H1 (cell line): ENCODE results near the gene CELF4. TPM values are rescaled to one million over a fixed set of nuclear protein-coding genes. Genes with fewer than 3 reads are reported as not detected.

ENCODE experiments used
- CTCF ChIA-PET: fragments of 300-600 bp; sonication (Branson Sonifier 250); formaldehyde crosslinking; loops from one replicate; lab custom pipeline; 2021; ENCODE audit not compliant: partially characterized antibody; lab: Charles Lee
- POLR2A ChIA-PET: fragments of 300-600 bp; sonication (Branson Sonifier 250); formaldehyde crosslinking; loops from one replicate; lab custom pipeline; 2021; ENCODE audit warnings: inconsistent platforms; ENCODE audit not compliant: partially characterized antibody; lab: Charles Lee
- DNase-seq, 2 experiments: peaks; one replicate each; pipeline versions ENCODE4 v3.0.0 to v3.0.0-alpha.2; 2010 to 2022; ENCODE audit warnings: low spot score in 2 of 2, low read depth in 1 of 2, mixed read lengths in 1 of 2
- FAIRE-seq: peaks from 2 replicates; lab custom pipeline; 2011; peaks lifted over from hg19 to GRCh38; lab: Jason Lieb, UNC
- H2AFZ ChIP-seq: 2 replicates; pipeline ENCODE4 v1.8.1; 2012; ENCODE audit warnings: low read length, inconsistent platforms
- H2AK5ac ChIP-seq: 2 replicates; pipeline ENCODE4 v1.6.1; 2013; ENCODE audit warnings: low read depth, low read length
- H2BK120ac ChIP-seq: replicated peaks from 2 replicates; pipeline ENCODE3; 2013; ENCODE audit warnings: low read depth, low read length, inconsistent platforms
- H2BK12ac ChIP-seq: 2 replicates; pipeline ENCODE4 v1.6.1; 2013; ENCODE audit warnings: low read depth, low read length
- H2BK15ac ChIP-seq: 2 replicates; pipeline ENCODE4 v1.6.1; 2013; ENCODE audit warnings: low read length
- H2BK20ac ChIP-seq: 2 replicates; pipeline ENCODE4 v1.6.1; 2013; ENCODE audit warnings: low read length
- H2BK5ac ChIP-seq: 2 replicates; pipeline ENCODE4 v1.6.1; 2013; ENCODE audit warnings: low read depth, low read length
- H3K14ac ChIP-seq: 2 replicates; pipeline ENCODE4 v1.6.1; 2013; ENCODE audit warnings: inconsistent platforms; ENCODE audit not compliant: insufficient read length
- H3K18ac ChIP-seq: 2 replicates; pipeline ENCODE4 v1.6.1; 2013; ENCODE audit warnings: low read length; ENCODE audit errors: extremely low read depth
- H3K23ac ChIP-seq: 2 replicates; pipeline ENCODE4 v1.6.1; 2013; ENCODE audit warnings: inconsistent platforms; ENCODE audit not compliant: insufficient read length
- H3K23me2 ChIP-seq: 2 replicates; pipeline ENCODE4 v1.6.1; 2013; ENCODE audit warnings: low read depth, low read length
- H3K27ac ChIP-seq: 2 replicates; pipeline ENCODE4 v1.6.1; 2011; ENCODE audit warnings: low read depth, low read length, inconsistent platforms
- H3K27me3 ChIP-seq, 4 experiments: replicated peaks in 1 of 4; 1 replicate in 1 of 4; 2 replicates in 3 of 4; pipeline versions ENCODE4 v1.6.1 to v1.8.1; 2011 to 2013; ENCODE audit warnings: low read length in 3 of 4, mild to moderate bottlenecking in 3 of 4, inconsistent platforms in 2 of 4, mixed read lengths in 2 of 4, moderate library complexity in 1 of 4; ENCODE audit not compliant: control insufficient read depth in 3 of 4, insufficient read depth in 3 of 4; ENCODE audit errors: extremely low read depth in 1 of 4
- H3K36me3 ChIP-seq, 4 experiments: 2 replicates each; pipeline versions ENCODE4 v1.6.1 to v1.8.1; 2011 to 2013; ENCODE audit warnings: mild to moderate bottlenecking in 4 of 4, low read length in 3 of 4, moderate library complexity in 2 of 4, control low read depth in 1 of 4, inconsistent platforms in 1 of 4; ENCODE audit not compliant: insufficient read depth in 4 of 4, control insufficient read depth in 2 of 4
- H3K4ac ChIP-seq: replicated peaks from 2 replicates; pipeline ENCODE3; 2013; ENCODE audit warnings: low read length, low read depth, mixed read lengths, inconsistent platforms; ENCODE audit not compliant: insufficient read length
- H3K4me1 ChIP-seq, 4 experiments: replicated peaks in 1 of 4; 1 replicate in 1 of 4; 2 replicates in 3 of 4; pipeline versions ENCODE4 v1.6.1 to v1.8.1; 2011 to 2013; ENCODE audit warnings: low read length in 3 of 4, inconsistent platforms in 2 of 4, mixed read lengths in 1 of 4; ENCODE audit not compliant: insufficient read depth in 4 of 4, control insufficient read depth in 3 of 4
- H3K4me2 ChIP-seq, 2 experiments: 2 replicates each; pipeline versions ENCODE4 v1.6.1 to v1.8.1; 2011 to 2013; ENCODE audit warnings: low read depth in 2 of 2, low read length in 2 of 2, control low read depth in 1 of 2, inconsistent platforms in 1 of 2, mild to moderate bottlenecking in 1 of 2; ENCODE audit not compliant: insufficient read depth in 1 of 2
- H3K4me3 ChIP-seq, 4 experiments: fragments of 200-600, 300-600 bp in 1 of 4; sonication (generic), shearing (Covaris generic), sonication (Bioruptor Twin) in 1 of 4; 2 replicates each; pipeline versions ENCODE4 v1.5.1 to v1.8.1; 2011 to 2016; ENCODE audit warnings: low read length in 4 of 4, low read depth in 3 of 4, control low read depth in 2 of 4, inconsistent platforms in 2 of 4, mild to moderate bottlenecking in 2 of 4, mixed read lengths in 1 of 4, moderate library complexity in 1 of 4; ENCODE audit not compliant: insufficient read depth in 2 of 4; ENCODE audit errors: extremely low read depth in 1 of 4
- H3K56ac ChIP-seq: replicated peaks from 2 replicates; pipeline ENCODE3; 2013; ENCODE audit warnings: low read depth, mild to moderate bottlenecking, mixed read lengths, low read length, inconsistent platforms; ENCODE audit not compliant: insufficient read length
- H3K79me1 ChIP-seq: 2 replicates; pipeline ENCODE4 v1.6.1; 2013; ENCODE audit warnings: low read depth, low read length, control low read depth
- H3K79me2 ChIP-seq, 2 experiments: 2 replicates each; pipeline versions ENCODE4 v1.6.1 to v1.8.1; 2012 to 2013; ENCODE audit warnings: low read length in 2 of 2, mild to moderate bottlenecking in 2 of 2, inconsistent platforms in 1 of 2; ENCODE audit not compliant: insufficient read depth in 2 of 2, control insufficient read depth in 1 of 2
- H3K9ac ChIP-seq, 4 experiments: replicated peaks in 1 of 4; 1 replicate in 1 of 4; 2 replicates in 3 of 4; pipeline versions ENCODE4 v1.6.1 to v1.8.1; 2011 to 2013; ENCODE audit warnings: low read depth in 3 of 4, low read length in 3 of 4, control low read depth in 2 of 4, mild to moderate bottlenecking in 2 of 4, moderate library complexity in 2 of 4, inconsistent platforms in 1 of 4; ENCODE audit errors: extremely low read depth in 1 of 4
- H3K9me3 ChIP-seq, 2 experiments: 2 replicates each; pipeline versions ENCODE4 v1.6.1 to v1.8.1; 2012 to 2013; ENCODE audit warnings: mild to moderate bottlenecking in 2 of 2, moderate library complexity in 2 of 2, control low read depth in 1 of 2, inconsistent platforms in 1 of 2, low read depth in 1 of 2, low read length in 1 of 2, mixed read lengths in 1 of 2; ENCODE audit not compliant: insufficient read depth in 2 of 2
- H4K20me1 ChIP-seq, 2 experiments: replicated peaks in 1 of 2; 2 replicates each; pipeline versions ENCODE3 to v1.8.1; 2011 to 2013; ENCODE audit warnings: inconsistent platforms in 2 of 2, low read length in 2 of 2, mild to moderate bottlenecking in 1 of 2; ENCODE audit not compliant: insufficient read depth in 2 of 2, control insufficient read depth in 1 of 2
- H4K5ac ChIP-seq: 2 replicates; pipeline ENCODE4 v1.6.1; 2013; ENCODE audit warnings: low read length, low read depth, mixed read lengths, inconsistent platforms; ENCODE audit not compliant: insufficient read length
- H4K8ac ChIP-seq: 2 replicates; pipeline ENCODE4 v1.8.0; 2013; ENCODE audit warnings: mild to moderate bottlenecking, moderate library complexity, low read length, inconsistent platforms; ENCODE audit not compliant: insufficient read depth; ENCODE audit errors: extremely low read depth
- H4K91ac ChIP-seq: replicated peaks from 2 replicates; pipeline ENCODE3; 2013; ENCODE audit warnings: low read length, mixed read lengths, inconsistent platforms; ENCODE audit not compliant: insufficient read length
- WGBS, 2 experiments: shearing (Covaris generic) in 1 of 2; methylation state at CpG; one replicate each; pipeline versions ENCODE4 v1.1.6 to v1.1.7; 2013 to 2015; ENCODE audit warnings: low lambda C conversion rate in 2 of 2, mixed read lengths in 2 of 2, inconsistent platforms in 1 of 2, low coverage in 1 of 2, missing lambda C conversion rate in 1 of 2; ENCODE audit not compliant: insufficient replicate concordance in 2 of 2, insufficient coverage in 1 of 2, insufficient read length in 1 of 2; ENCODE audit errors: extremely low coverage in 1 of 2, missing lambda C conversion rate in 1 of 2; 5-methylcytosine and 5-hydroxymethylcytosine counted together
- polyA plus RNA-seq, 7 experiments: library from polyadenylated mRNA; depleted of rRNA in 3 of 7; stranded (reverse) in 5 of 7; unstranded in 2 of 7; fragments of >200 nt in 5 of 7; fragments of 200-250 nt in 2 of 7; gene quantifications; 1 replicate in 5 of 7; 2 replicates in 1 of 7; 4 replicates in 1 of 7; pipeline versions ENCODE4 v1.2.1 to v1.2.3, GENCODE V29; 2011 to 2013; ENCODE audit warnings: missing spikeins in 2 of 7, mixed read lengths in 2 of 7
- total RNA-seq: library from RNA; stranded (reverse); fragmentation: NEBNext Ultra II Directional; extraction: Animal tissue kit (Norgen Biotek cat#: 25700); gene quantifications from 2 replicates; pipeline ENCODE4 v1.2.1, GENCODE V29; 2021

The CELF4 gene
- total and polyA plus RNA-seq, 2 of the 8 experiments (the other 6 are each of a cell fraction or from before 2014, with no cell fraction given): 1.6 to 3.4 TPM

- Histone ChIP-seq H3K79me2 (no peaks in the 10 kb centered on the region), H3K9ac (no peak overlapping the region), H3K14ac (no peak overlapping the region), H2BK120ac (no peak overlapping the region), H3K36me3 (no peaks in the 10 kb centered on the region), H2BK15ac (peak overlapping the region; percentile 81; the same call in 1 of the 2 replicates), H3K27me3 (peaks cover 0 to 15% (median 11%) of the 10 kb centered on the region in 4 experiments; a peak in 6 of 7 replicates), H3K79me1 (no peaks in the 10 kb centered on the region), H3K27ac (no peak overlapping the region), H2AFZ (no peak overlapping the region), H3K4me3 (peak overlapping the region in 3 of 4 experiments; percentile 18 to 47 (median 29); a peak in 6 of 8 replicates), H3K4me2 (peak overlapping the region; percentile 55 to 56), H3K9me3 (no peaks in the 10 kb centered on the region), H3K23ac (no peak overlapping the region), H3K4ac (peak overlapping the region; percentile 25), H4K20me1 (peaks cover 0 to 5% of the 10 kb centered on the region in 2 experiments), H2BK20ac (peak overlapping the region; percentile 61; the same call in 1 of the 2 replicates), H4K91ac (no peak overlapping the region), H3K56ac (no peak overlapping the region), H2BK12ac (peak overlapping the region; percentile 68), H3K23me2 (peaks cover 5% of the 10 kb centered on the region; the same call in 1 of the 2 replicates), H2BK5ac (peak overlapping the region; percentile 44; the same call in 1 of the 2 replicates), H4K5ac (no peak overlapping the region), H3K4me1 (peaks cover 5 to 13% (median 7%) of the 10 kb centered on the region in 4 experiments; a peak in 6 of 7 replicates), H4K8ac (0 out of 2 replicates have a peak overlapping the region, but pooled peaks have one; percentile 20), H2AK5ac (0 out of 2 replicates have a peak overlapping the region, but pooled peaks have one; percentile 25), H3K18ac (peak overlapping the region; percentile 32; the same call in 1 of the 2 replicates)
- CTCF ChIA-PET: interaction anchor here (0.5 to 2.7 kb wide), 39 partner anchors 9 to 612 kb away, joined by 3 to 23 read pairs (median 3); no protein-coding TSS in a partner anchor
- FAIRE-seq (peak; percentile 19), DNase-seq (peak in 1 of 2 experiments; percentile 69)
- POLR2A ChIA-PET: interaction anchor here (0.8 to 1.2 kb wide), 3 partner anchors 10 to 13 kb away, joined by 3 to 4 read pairs (median 3); no protein-coding TSS in a partner anchor
- 30% methylated on average over 18 of the region's 18 CpGs; no CpG with 5 or more reads in 1 of the 2 experiments for WGBS, 2 experiments
Observed at GRCh38 chr18:37553633-37554398, 11.8 kb downstream of the CELF4 start.
